Loucy (cell line): Measurements from ENCODE around the gene UBTFL1.

Experiments used
- H2AFZ ChIP-seq: fragments of 200-600 bp; sonication (generic); 2 replicates; pipeline ENCODE4 v1.6.0; 2016; ENCODE audit warnings: antibody characterized with exemption, mild to moderate bottlenecking, low read length, moderate library complexity
- H3F3A ChIP-seq: fragments of 200-600 bp; 2 replicates; pipeline ENCODE4 v1.6.0; 2016; ENCODE audit warnings: antibody characterized with exemption, low read depth, mild to moderate bottlenecking
- H3K27me3 ChIP-seq: fragments of 200-600 bp; sonication (generic); 2 replicates; pipeline ENCODE4 v1.6.1; 2014; ENCODE audit warnings: low read length, mild to moderate bottlenecking; ENCODE audit not compliant: insufficient read depth, poor library complexity, severe bottlenecking
- H3K36me3 ChIP-seq: fragments of 200-600 bp; sonication (generic); 2 replicates; pipeline ENCODE4 v1.6.1; 2016; ENCODE audit warnings: low read length; ENCODE audit not compliant: insufficient read depth
- H3K4me1 ChIP-seq: fragments of 200-600 bp; sonication (generic); 2 replicates; pipeline ENCODE4 v1.5.1; 2014; ENCODE audit warnings: low read length, mild to moderate bottlenecking; ENCODE audit not compliant: insufficient read depth, poor library complexity, severe bottlenecking
- H3K4me2 ChIP-seq: fragments of 200-600 bp; sonication (generic); 2 replicates; pipeline ENCODE4 v1.6.0; 2014; ENCODE audit warnings: antibody characterized with exemption, low read length, low read depth, mild to moderate bottlenecking; ENCODE audit not compliant: poor library complexity, severe bottlenecking
- H3K4me3 ChIP-seq: fragments of 200-600 bp; sonication (generic); 2 replicates; pipeline ENCODE4 v1.5.1; 2014; ENCODE audit warnings: low read length, mild to moderate bottlenecking, mixed read lengths; ENCODE audit not compliant: poor library complexity, severe bottlenecking
- H3K79me2 ChIP-seq: fragments of 200-600 bp; sonication (generic); 2 replicates; pipeline ENCODE4 v1.6.1; 2014; ENCODE audit warnings: low read length; ENCODE audit not compliant: insufficient read depth
- H3K9ac ChIP-seq: fragments of 200-600 bp; sonication (generic); 2 replicates; pipeline ENCODE4 v1.6.0; 2014; ENCODE audit warnings: mild to moderate bottlenecking, low read depth, low read length, moderate library complexity; ENCODE audit not compliant: poor library complexity, severe bottlenecking
- H3K9me2 ChIP-seq: fragments of 200-600 bp; sonication (generic); replicated peaks from 2 replicates; pipeline ENCODE4 v1.6.1; 2016; ENCODE audit warnings: low read depth, low read length, mixed read lengths
- H3K9me3 ChIP-seq: fragments of 200-600 bp; sonication (generic); 2 replicates; pipeline ENCODE4 v1.6.1; 2014; ENCODE audit warnings: mild to moderate bottlenecking, antibody characterized with exemption, low read length, low read depth; ENCODE audit not compliant: insufficient read depth
- H4K20me1 ChIP-seq: fragments of 200-600 bp; sonication (generic); 2 replicates; pipeline ENCODE4 v1.6.0; 2014; ENCODE audit warnings: antibody characterized with exemption, low read length, mild to moderate bottlenecking; ENCODE audit not compliant: insufficient read depth, poor library complexity, severe bottlenecking
- EZH2phosphoT487 ChIP-seq: fragments of 200-600 bp; IDR thresholded peaks from 2 replicates; pipeline ENCODE4 v1.6.1; 2018; ENCODE audit warnings: antibody characterized with exemption, mild to moderate bottlenecking, moderate library complexity, borderline replicate concordance
- TF ChIP-seq, protein P1 (sequence below): fragments of 200-600 bp; sonication (generic); conservative IDR thresholded peaks from 2 replicates; pipeline ENCODE4 v1.5.1; 2014; ENCODE audit warnings: mild to moderate bottlenecking, antibody characterized with exemption, low read length

The UBTFL1 gene

DNA sequence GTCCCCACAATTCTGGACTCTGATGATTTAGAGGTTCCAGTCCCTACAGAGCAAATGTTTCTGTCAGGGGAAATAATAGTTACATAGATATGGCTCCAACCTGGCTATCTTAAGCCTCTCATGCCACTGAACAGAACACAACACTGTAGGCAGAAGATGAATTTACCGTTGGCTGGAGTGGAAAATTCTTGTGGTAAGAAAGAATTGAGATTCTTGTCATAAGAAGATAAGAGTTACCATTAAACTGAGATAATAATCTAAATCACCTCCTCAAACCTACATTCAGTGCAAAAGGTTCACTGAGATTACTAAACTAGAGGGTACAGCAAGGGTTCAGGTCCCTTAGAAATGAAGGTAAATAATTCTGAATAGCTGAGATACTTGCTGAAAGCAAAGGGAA lies 38.6 kb downstream of the UBTFL1 start:
- Histone ChIP-seq H3K4me3 (no peak overlapping the region), H4K20me1 (no peaks in the 10 kb centered on the region)

DNA sequence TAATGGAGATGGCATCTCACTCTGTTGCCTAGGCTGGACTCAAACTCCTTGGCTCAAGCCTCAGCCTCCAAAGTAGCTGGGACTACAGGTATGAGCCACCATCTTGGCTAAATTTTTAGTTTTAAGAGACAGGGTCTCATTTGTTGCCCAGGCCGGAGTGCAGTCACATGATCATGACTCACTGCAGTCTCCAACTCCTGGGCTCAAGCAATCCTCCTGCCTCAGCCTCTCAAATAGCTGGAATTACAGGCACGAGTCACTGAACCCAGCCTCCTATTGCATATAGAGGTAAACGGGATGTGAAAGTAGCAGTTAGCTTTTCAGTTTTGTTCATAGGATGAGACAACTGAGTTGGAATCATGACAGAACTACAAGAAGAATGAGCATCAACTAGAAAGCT lies 39.2 kb downstream of the UBTFL1 start:
- no peaks in the 10 kb centered on the region for H3K4me1 ChIP-seq
- no peaks in the 10 kb centered on the region for H3K79me2 ChIP-seq
- no peak for TF ChIP-seq EZH2phosphoT487
- TF ChIP-seq, protein P1, sequence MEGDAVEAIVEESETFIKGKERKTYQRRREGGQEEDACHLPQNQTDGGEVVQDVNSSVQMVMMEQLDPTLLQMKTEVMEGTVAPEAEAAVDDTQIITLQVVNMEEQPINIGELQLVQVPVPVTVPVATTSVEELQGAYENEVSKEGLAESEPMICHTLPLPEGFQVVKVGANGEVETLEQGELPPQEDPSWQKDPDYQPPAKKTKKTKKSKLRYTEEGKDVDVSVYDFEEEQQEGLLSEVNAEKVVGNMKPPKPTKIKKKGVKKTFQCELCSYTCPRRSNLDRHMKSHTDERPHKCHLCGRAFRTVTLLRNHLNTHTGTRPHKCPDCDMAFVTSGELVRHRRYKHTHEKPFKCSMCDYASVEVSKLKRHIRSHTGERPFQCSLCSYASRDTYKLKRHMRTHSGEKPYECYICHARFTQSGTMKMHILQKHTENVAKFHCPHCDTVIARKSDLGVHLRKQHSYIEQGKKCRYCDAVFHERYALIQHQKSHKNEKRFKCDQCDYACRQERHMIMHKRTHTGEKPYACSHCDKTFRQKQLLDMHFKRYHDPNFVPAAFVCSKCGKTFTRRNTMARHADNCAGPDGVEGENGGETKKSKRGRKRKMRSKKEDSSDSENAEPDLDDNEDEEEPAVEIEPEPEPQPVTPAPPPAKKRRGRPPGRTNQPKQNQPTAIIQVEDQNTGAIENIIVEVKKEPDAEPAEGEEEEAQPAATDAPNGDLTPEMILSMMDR = no peak
- H3K4me3 ChIP-seq = no peak overlapping the region
- no peaks in the 10 kb centered on the region for H4K20me1 ChIP-seq
- no peaks in the 10 kb centered on the region for H3F3A ChIP-seq
- no peak overlapping the region for H3K9ac ChIP-seq
- no peak overlapping the region for H3K4me2 ChIP-seq
- H3K36me3 ChIP-seq = no peaks in the 10 kb centered on the region
- H3K9me3 ChIP-seq = no peaks in the 10 kb centered on the region
- no peaks in the 10 kb centered on the region for H3K27me3 ChIP-seq
- no peaks in the 10 kb centered on the region for H3K9me2 ChIP-seq
- no peak overlapping the region for H2AFZ ChIP-seq

More for the DNA sequence above, 38.6 kb downstream of the UBTFL1 start:
- H3K4me2 ChIP-seq = no peak overlapping the region
- H3K9ac ChIP-seq = no peak overlapping the region
- no peaks in the 10 kb centered on the region for H3F3A ChIP-seq
- H3K79me2 ChIP-seq = no peaks in the 10 kb centered on the region
- H2AFZ ChIP-seq = no peak overlapping the region
- no peak for TF ChIP-seq EZH2phosphoT487
- TF ChIP-seq, protein P1 = no peak
- H3K27me3 ChIP-seq = no peaks in the 10 kb centered on the region
- no peaks in the 10 kb centered on the region for H3K4me1 ChIP-seq
- no peaks in the 10 kb centered on the region for H3K36me3 ChIP-seq
- H3K9me3 ChIP-seq = no peaks in the 10 kb centered on the region
- H3K9me2 ChIP-seq = no peaks in the 10 kb centered on the region

DNA sequence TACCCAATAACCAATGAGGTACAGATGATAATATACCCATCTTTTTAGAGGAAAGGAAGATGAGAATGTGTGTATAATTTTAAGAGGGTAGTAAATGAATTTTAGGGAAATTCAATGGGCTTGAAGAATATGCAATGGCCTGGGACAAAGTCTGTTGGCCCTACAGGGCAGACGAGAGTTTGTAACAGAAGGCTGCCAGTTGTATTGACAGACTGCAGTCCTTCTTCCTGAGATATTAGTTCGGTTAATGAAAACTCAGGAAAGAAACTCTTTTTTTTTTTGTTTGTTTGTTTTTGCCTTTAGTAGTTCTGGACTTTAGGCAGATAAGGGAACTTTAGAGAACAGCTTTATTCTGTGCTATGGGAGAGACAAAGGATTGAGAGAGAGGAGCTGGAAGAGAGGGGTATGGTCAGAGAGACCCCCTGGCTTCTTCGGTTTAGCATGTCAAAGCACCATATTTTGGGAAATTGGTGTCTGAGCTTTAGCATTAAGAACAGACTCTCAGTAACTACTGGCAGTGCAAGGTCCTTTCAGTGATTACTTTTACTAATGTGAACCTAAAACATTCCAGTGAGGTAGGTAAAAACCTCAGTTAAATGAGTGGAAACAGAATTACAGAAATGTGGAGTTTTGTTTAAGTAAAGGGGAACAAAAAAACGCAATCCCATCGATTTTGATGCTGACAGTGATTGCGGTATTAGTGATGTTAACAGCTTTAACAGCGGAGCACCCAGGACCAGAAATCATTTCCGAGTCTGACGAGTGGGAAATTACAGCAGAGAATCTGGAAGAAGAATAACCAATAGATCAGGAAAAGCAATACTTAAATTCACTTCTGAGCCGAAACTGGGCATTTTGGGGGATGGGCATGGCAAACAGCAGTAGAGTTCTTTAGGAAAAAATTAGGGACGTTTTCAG lies 48.1 kb downstream of the UBTFL1 start:
- Histone ChIP-seq H3F3A (no peaks in the 10 kb centered on the region), H3K79me2 (no peaks in the 10 kb centered on the region), H3K9ac (no peak overlapping the region), H3K4me3 (no peak overlapping the region), H3K9me2 (no peaks in the 10 kb centered on the region), H3K4me2 (no peak overlapping the region), H3K9me3 (no peaks in the 10 kb centered on the region), H2AFZ (no peak overlapping the region), H3K36me3 (no peaks in the 10 kb centered on the region), H4K20me1 (no peaks in the 10 kb centered on the region), H3K27me3 (no peaks in the 10 kb centered on the region), H3K4me1 (no peaks in the 10 kb centered on the region)
- TF ChIP-seq, protein P1 = no peak
- TF ChIP-seq EZH2phosphoT487 = no peak
